Measurements from ENCODE around the gene NFATC1. TPM values are rescaled to one million over a fixed set of nuclear protein-coding genes. Genes with fewer than 3 reads are reported as not detected.

The NFATC1 gene
- total RNA-seq, 4 donors from 2014 or later, result 2.1 to 41.3 (median 7.6) TPM

- no peak overlapping the region for H3K27ac ChIP-seq
- peak in 2 of 3 donors; percentile 30 to 42 for DNase-seq
- no peak for TF ChIP-seq POLR2A (IDR thresholded peaks at IDR 0.05)
- TF ChIP-seq CTCF (IDR thresholded peaks at IDR 0.05), result no peak
- peaks cover 0 to 14% (median 4%) of the 10 kb centered on the region in 4 donors for H3K4me1 ChIP-seq
- H3K4me3 ChIP-seq, result no peak overlapping the region
- H3K9me3 ChIP-seq, result peaks cover 0 to 10% (median 2%) of the 10 kb centered on the region in 4 donors
- no peaks in the 10 kb centered on the region for H3K36me3 ChIP-seq
- H3K27me3 ChIP-seq, result no peaks in the 10 kb centered on the region
Measured at GRCh38 chr18:79572093-79572780, 176.5 kb downstream of the NFATC1 start.

- TF ChIP-seq POLR2A (IDR thresholded peaks at IDR 0.05), result no peak
- TF ChIP-seq CTCF (IDR thresholded peaks at IDR 0.05), result no peak
- peaks cover 0 to 10% (median 2%) of the 10 kb centered on the region in 4 donors for H3K9me3 ChIP-seq
- H3K27ac ChIP-seq, result no peak overlapping the region
- no peaks in the 10 kb centered on the region for H3K27me3 ChIP-seq
- H3K4me3 ChIP-seq, result no peak overlapping the region
- peaks cover 0 to 22% (median 4%) of the 10 kb centered on the region in 4 donors for H3K4me1 ChIP-seq
- H3K36me3 ChIP-seq, result no peaks in the 10 kb centered on the region
- DNase-seq, result peak in 1 of 3 donors; percentile 17
Measured at GRCh38 chr18:79572848-79573451, 177.2 kb downstream of the NFATC1 start.

- H3K4me3 ChIP-seq, result no peak overlapping the region
- no peaks in the 10 kb centered on the region for H3K36me3 ChIP-seq
- peaks cover 0 to 24% (median 4%) of the 10 kb centered on the region in 4 donors for H3K4me1 ChIP-seq
- H3K27me3 ChIP-seq, result no peaks in the 10 kb centered on the region
- no peak overlapping the region for H3K27ac ChIP-seq
- H3K9me3 ChIP-seq, result peaks cover 0 to 10% (median 2%) of the 10 kb centered on the region in 4 donors
- peak in 2 of 3 donors; percentile 38 to 40 for DNase-seq
- TF ChIP-seq POLR2A (IDR thresholded peaks at IDR 0.05) (no peak), CTCF (IDR thresholded peaks at IDR 0.05) (no peak)
Measured at GRCh38 chr18:79573921-79574491, 178.3 kb downstream of the NFATC1 start.

- Histone ChIP-seq H3K4me3 (no peak overlapping the region), H3K4me1 (peaks cover 0 to 24% (median 4%) of the 10 kb centered on the region in 4 donors), H3K27me3 (no peaks in the 10 kb centered on the region), H3K27ac (peak overlapping the region in 1 of 4 donors; percentile 19), H3K36me3 (no peaks in the 10 kb centered on the region), H3K9me3 (peaks cover 0 to 10% (median 2%) of the 10 kb centered on the region in 4 donors)
- DNase-seq, result peak in 2 of 3 donors; percentile 34 to 49
- no peak for TF ChIP-seq CTCF (IDR thresholded peaks at IDR 0.05)
- TF ChIP-seq POLR2A (IDR thresholded peaks at IDR 0.05), result no peak
Measured at GRCh38 chr18:79574938-79575525, 179.3 kb downstream of the NFATC1 start.

GRCh38 chr18:79575891-79576685 lies 180.4 kb downstream of the NFATC1 start:
- TF ChIP-seq CTCF (IDR thresholded peaks at IDR 0.05), result no peak
- no peak for TF ChIP-seq POLR2A (IDR thresholded peaks at IDR 0.05)
- Histone ChIP-seq H3K4me3 (no peak overlapping the region), H3K4me1 (peaks cover 0 to 24% (median 4%) of the 10 kb centered on the region in 4 donors), H3K36me3 (no peaks in the 10 kb centered on the region), H3K27ac (peak overlapping the region in 3 of 4 donors; percentile 19 to 55 (median 30)), H3K9me3 (peaks cover 0 to 10% (median 2%) of the 10 kb centered on the region in 4 donors), H3K27me3 (no peaks in the 10 kb centered on the region)
- peak in 1 of 3 donors; percentile 46 for DNase-seq
